BE2C (cell line): ENCODE results near the gene BICD1.

Experiments used
- DNase-seq: peaks from one replicate; pipeline ENCODE4 v3.0.0-alpha.2; 2020
- H3K27me3 ChIP-seq: fragments of 250-450 bp; sonication (Bioruptor Pico); 2 replicates; pipeline ENCODE4 v1.5.1; 2020; ENCODE audit warnings: mild to moderate bottlenecking
- H3K36me3 ChIP-seq: fragments of 250-450 bp; sonication (Bioruptor Pico); 2 replicates; pipeline ENCODE4 v1.5.1; 2020; ENCODE audit warnings: mild to moderate bottlenecking
- H3K4me1 ChIP-seq: fragments of 250-450 bp; sonication (Bioruptor Pico); 2 replicates; pipeline ENCODE4 v1.5.1; 2020
- H3K4me3 ChIP-seq: 2 replicates; pipeline ENCODE4 v1.5.1; 2011; ENCODE audit warnings: low read depth, low read length
- H3K9me3 ChIP-seq: fragments of 250-450 bp; sonication (Bioruptor Pico); 2 replicates; pipeline ENCODE4 v1.5.1; 2020
- CTCF ChIP-seq: IDR thresholded peaks from 2 replicates; pipeline ENCODE4 v1.5.1; 2012; ENCODE audit warnings: mild to moderate bottlenecking, low read depth, low read length

BICD1 gene

GRCh38 chr12:32277774-32278173 lies 171.1 kb downstream of the BICD1 start:
- no peak overlapping the region for H3K4me3 ChIP-seq
- H3K27me3 ChIP-seq: no peaks in the 10 kb centered on the region
- TF ChIP-seq CTCF: no peak
- no peaks in the 10 kb centered on the region for H3K36me3 ChIP-seq
- no peak for DNase-seq
- peaks cover 10% of the 10 kb centered on the region for H3K4me1 ChIP-seq
- no peaks in the 10 kb centered on the region for H3K9me3 ChIP-seq

GRCh38 chr12:32281098-32281497 lies 174.5 kb downstream of the BICD1 start:
- Histone ChIP-seq H3K36me3 (no peaks in the 10 kb centered on the region), H3K9me3 (no peaks in the 10 kb centered on the region), H3K4me1 (no peaks in the 10 kb centered on the region), H3K4me3 (no peak overlapping the region), H3K27me3 (no peaks in the 10 kb centered on the region)
- no peak for TF ChIP-seq CTCF
- no peak for DNase-seq

- no peaks in the 10 kb centered on the region for H3K4me1 ChIP-seq
- TF ChIP-seq CTCF: no peak
- H3K4me3 ChIP-seq: no peak overlapping the region
- no peaks in the 10 kb centered on the region; the same call in 1 of the 2 replicates for H3K9me3 ChIP-seq
- peaks cover 7% of the 10 kb centered on the region for H3K36me3 ChIP-seq
- no peaks in the 10 kb centered on the region for H3K27me3 ChIP-seq
- DNase-seq: no peak
Observed at GRCh38 chr12:32284561-32284960, 177.9 kb downstream of the BICD1 start.

- no peaks in the 10 kb centered on the region for H3K27me3 ChIP-seq
- no peaks in the 10 kb centered on the region; the same call in 1 of the 2 replicates for H3K9me3 ChIP-seq
- no peak for TF ChIP-seq CTCF
- H3K4me3 ChIP-seq: no peak overlapping the region
- DNase-seq: no peak
- H3K36me3 ChIP-seq: peaks cover 9% of the 10 kb centered on the region
- H3K4me1 ChIP-seq: no peaks in the 10 kb centered on the region
Observed at GRCh38 chr12:32285021-32285420, 178.4 kb downstream of the BICD1 start.

GRCh38 chr12:32285489-32285888 lies 178.8 kb downstream of the BICD1 start:
- H3K9me3 ChIP-seq: no peaks in the 10 kb centered on the region; the same call in 1 of the 2 replicates

GRCh38 chr12:32290411-32290810 lies 183.8 kb downstream of the BICD1 start:
- TF ChIP-seq CTCF: no peak
- H3K4me1 ChIP-seq: no peaks in the 10 kb centered on the region
- H3K36me3 ChIP-seq: peaks cover 17% of the 10 kb centered on the region
- DNase-seq: no peak
- H3K27me3 ChIP-seq: no peaks in the 10 kb centered on the region
- H3K9me3 ChIP-seq: no peaks in the 10 kb centered on the region; the same call in 1 of the 2 replicates
- no peak overlapping the region for H3K4me3 ChIP-seq

More at GRCh38 chr12:32285489-32285888, 178.8 kb downstream of the BICD1 start:
- no peak for TF ChIP-seq CTCF
- H3K4me3 ChIP-seq: no peak overlapping the region
- H3K27me3 ChIP-seq: no peaks in the 10 kb centered on the region
- no peak for DNase-seq
- H3K36me3 ChIP-seq: peaks cover 9% of the 10 kb centered on the region
- no peaks in the 10 kb centered on the region for H3K4me1 ChIP-seq
